ENCODE data around the gene TM4SF4. TPM values are rescaled to one million over a fixed set of nuclear protein-coding genes. Genes with fewer than 3 reads are reported as not detected.

TM4SF4 gene
- polyA plus RNA-seq, 1 donor from 2014 or later, result not detected

- Histone ChIP-seq H3K36me3 (ENCODE audit: insufficient read depth, low read length) (no peaks in the 10 kb centered on the region), H3K4me3 (ENCODE audit: low read length) (no peak overlapping the region), H3K9me3 (ENCODE audit: low read length) (no peaks in the 10 kb centered on the region), H3K9ac (ENCODE audit: low read length) (no peak overlapping the region), H3K27me3 (ENCODE audit: insufficient read depth, low read depth, low read length) (no peaks in the 10 kb centered on the region), H3K9me2 (ENCODE audit: insufficient read depth, low read length) (no peaks in the 10 kb centered on the region), H3K4me2 (ENCODE audit: low read length) (no peak overlapping the region), H3K27ac (ENCODE audit: low read length) (no peak overlapping the region), H3F3A (ENCODE audit: insufficient read depth, low read length, poor library complexity, severe bottlenecking) (no peaks in the 10 kb centered on the region), H2AFZ (ENCODE audit: low read depth, low read length) (no peak overlapping the region), H4K20me1 (ENCODE audit: insufficient read depth) (no peaks in the 10 kb centered on the region), H3K79me2 (replicated peaks; ENCODE audit: insufficient read depth, low read length) (no peaks in the 10 kb centered on the region)
- TF ChIP-seq EZH2 (IDR thresholded peaks at IDR 0.05; ENCODE audit: borderline replicate concordance, insufficient read depth, low read length, poor library complexity, severe bottlenecking) (no peak), POLR2AphosphoS5 (IDR thresholded peaks at IDR 0.05) (no peak), REST (IDR thresholded peaks at IDR 0.05; ENCODE audit: borderline replicate concordance) (no peak), MXI1 (conservative IDR thresholded peaks at IDR 0.05; ENCODE audit: poor library complexity, severe bottlenecking) (no peak), TAF1 (IDR thresholded peaks at IDR 0.05; ENCODE audit: low read depth) (no peak), RAD21 (conservative IDR thresholded peaks at IDR 0.05) (no peak), SMC3 (conservative IDR thresholded peaks at IDR 0.05; ENCODE audit: poor library complexity) (no peak), EP300 (conservative IDR thresholded peaks at IDR 0.05; ENCODE audit: poor library complexity, severe bottlenecking) (no peak)
- TF ChIP-seq, protein P1, sequence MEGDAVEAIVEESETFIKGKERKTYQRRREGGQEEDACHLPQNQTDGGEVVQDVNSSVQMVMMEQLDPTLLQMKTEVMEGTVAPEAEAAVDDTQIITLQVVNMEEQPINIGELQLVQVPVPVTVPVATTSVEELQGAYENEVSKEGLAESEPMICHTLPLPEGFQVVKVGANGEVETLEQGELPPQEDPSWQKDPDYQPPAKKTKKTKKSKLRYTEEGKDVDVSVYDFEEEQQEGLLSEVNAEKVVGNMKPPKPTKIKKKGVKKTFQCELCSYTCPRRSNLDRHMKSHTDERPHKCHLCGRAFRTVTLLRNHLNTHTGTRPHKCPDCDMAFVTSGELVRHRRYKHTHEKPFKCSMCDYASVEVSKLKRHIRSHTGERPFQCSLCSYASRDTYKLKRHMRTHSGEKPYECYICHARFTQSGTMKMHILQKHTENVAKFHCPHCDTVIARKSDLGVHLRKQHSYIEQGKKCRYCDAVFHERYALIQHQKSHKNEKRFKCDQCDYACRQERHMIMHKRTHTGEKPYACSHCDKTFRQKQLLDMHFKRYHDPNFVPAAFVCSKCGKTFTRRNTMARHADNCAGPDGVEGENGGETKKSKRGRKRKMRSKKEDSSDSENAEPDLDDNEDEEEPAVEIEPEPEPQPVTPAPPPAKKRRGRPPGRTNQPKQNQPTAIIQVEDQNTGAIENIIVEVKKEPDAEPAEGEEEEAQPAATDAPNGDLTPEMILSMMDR (IDR thresholded peaks at IDR 0.05; ENCODE audit: poor library complexity, severe bottlenecking), result no peak
Observed at GRCh38 chr3:149514471-149514870, 40.0 kb downstream of the TM4SF4 start.

- Histone ChIP-seq H3F3A (ENCODE audit: insufficient read depth, low read length, poor library complexity, severe bottlenecking) (no peaks in the 10 kb centered on the region), H2AFZ (ENCODE audit: low read depth, low read length) (no peak overlapping the region), H3K4me2 (ENCODE audit: low read length) (no peak overlapping the region), H3K4me3 (ENCODE audit: low read length) (no peak overlapping the region), H3K79me2 (replicated peaks; ENCODE audit: insufficient read depth, low read length) (no peaks in the 10 kb centered on the region), H3K27me3 (ENCODE audit: insufficient read depth, low read depth, low read length) (no peaks in the 10 kb centered on the region), H3K9ac (ENCODE audit: low read length) (no peak overlapping the region), H3K9me3 (ENCODE audit: low read length) (no peaks in the 10 kb centered on the region), H3K27ac (ENCODE audit: low read length) (no peak overlapping the region), H4K20me1 (ENCODE audit: insufficient read depth) (no peaks in the 10 kb centered on the region), H3K36me3 (ENCODE audit: insufficient read depth, low read length) (no peaks in the 10 kb centered on the region), H3K9me2 (ENCODE audit: insufficient read depth, low read length) (no peaks in the 10 kb centered on the region)
- TF ChIP-seq EP300 (conservative IDR thresholded peaks at IDR 0.05; ENCODE audit: poor library complexity, severe bottlenecking), result no peak
- TF ChIP-seq POLR2AphosphoS5 (IDR thresholded peaks at IDR 0.05), result no peak
- no peak for TF ChIP-seq EZH2 (IDR thresholded peaks at IDR 0.05; ENCODE audit: borderline replicate concordance, insufficient read depth, low read length, poor library complexity, severe bottlenecking)
- no peak for TF ChIP-seq REST (IDR thresholded peaks at IDR 0.05; ENCODE audit: borderline replicate concordance)
- TF ChIP-seq, protein P1 (IDR thresholded peaks at IDR 0.05; ENCODE audit: poor library complexity, severe bottlenecking), result no peak
- no peak for TF ChIP-seq SMC3 (conservative IDR thresholded peaks at IDR 0.05; ENCODE audit: poor library complexity)
- TF ChIP-seq MXI1 (conservative IDR thresholded peaks at IDR 0.05; ENCODE audit: poor library complexity, severe bottlenecking), result no peak
- no peak for TF ChIP-seq TAF1 (IDR thresholded peaks at IDR 0.05; ENCODE audit: low read depth)
- no peak for TF ChIP-seq RAD21 (conservative IDR thresholded peaks at IDR 0.05)
Observed at GRCh38 chr3:149515249-149515648, 40.8 kb downstream of the TM4SF4 start.

All from neural cell (in vitro differentiated cells).